NT2/D1 (cell line): ENCODE data around the gene BBX.

Source experiments
- SUZ12 ChIP-seq: IDR thresholded peaks from 2 replicates; pipeline ENCODE4 v1.6.1; 2011; ENCODE audit not compliant: insufficient read length, insufficient read depth; ENCODE audit errors: extremely low read depth
- YY1 ChIP-seq: IDR thresholded peaks from 2 replicates; pipeline ENCODE4 v1.6.1; 2011; ENCODE audit not compliant: insufficient read length, insufficient read depth
- ZNF274 ChIP-seq: IDR thresholded peaks from 2 replicates; pipeline ENCODE4 v1.6.1; 2011; ENCODE audit warnings: mild to moderate bottlenecking, low read depth, low read length

DNA sequence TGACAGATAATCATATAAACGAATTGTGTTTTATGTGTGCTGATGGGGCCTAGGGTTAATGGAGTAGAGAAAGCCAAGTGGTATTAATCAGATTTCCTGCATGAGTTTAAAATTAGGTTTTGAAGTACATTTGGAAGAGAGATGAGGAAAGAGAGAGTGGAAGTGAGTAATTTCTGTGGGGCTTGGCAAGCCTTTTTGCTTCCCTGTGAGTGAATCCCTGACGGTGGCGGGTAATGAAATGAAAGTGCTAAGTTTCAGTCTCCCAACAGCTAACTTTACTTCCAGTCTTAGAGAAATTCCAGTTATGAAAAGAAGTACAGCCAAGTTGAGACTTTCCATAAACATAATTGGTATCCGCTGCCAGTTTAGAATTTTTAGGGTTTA, 139.4 kb downstream of the BBX start:
- TF ChIP-seq ZNF274 (no peak), YY1 (no peak), SUZ12 (no peak)
